B cell (primary cell): ENCODE results near the gene MCF2L. TPM values are rescaled to one million over a fixed set of nuclear protein-coding genes. Genes with fewer than 3 reads are reported as not detected.

ENCODE experiments used
- ATAC-seq: fragments of 200-7000 bp; cut with Tn5 transposase; one replicate; pipeline ENCODE4 v1.10.0; 2021; ENCODE audit warnings: low read depth, mild to moderate bottlenecking, moderate number of reproducible peaks, moderate library complexity
- CTCF ChIA-PET: fragments of 350-600 bp; sonication (Branson Sonifier 250); formaldehyde crosslinking; loops from one replicate; lab custom pipeline; 2021; ENCODE audit warnings: antibody characterized with exemption, inconsistent platforms; lab: Charles Lee
- POLR2A ChIA-PET: fragments of 350-600 bp; sonication (Branson Sonifier 250); formaldehyde crosslinking; loops from one replicate; lab custom pipeline; 2021; ENCODE audit warnings: antibody characterized with exemption; lab: Charles Lee
- DNase-seq: peaks from one replicate; pipeline ENCODE4 v3.0.0; 2013
- H2AFZ ChIP-seq: 2 replicates; pipeline ENCODE4 v1.6.1; 2012; ENCODE audit warnings: mild to moderate bottlenecking, low read depth, low read length; ENCODE audit not compliant: insufficient read depth, poor library complexity, severe bottlenecking
- H3K27ac ChIP-seq, 2 donors: 1 replicate in 1 of 2; 2 replicates in 1 of 2; pipeline ENCODE4 v1.5.1; 2012 to 2013; ENCODE audit warnings: low read length in 2 of 2, mild to moderate bottlenecking in 2 of 2, moderate library complexity in 1 of 2
- H3K27me3 ChIP-seq, 4 experiments: fragments of 200-600 bp in 1 of 4; sonication (generic) in 1 of 4; replicated peaks in 1 of 4; 1 replicate in 2 of 4; 2 replicates in 2 of 4; pipeline versions ENCODE4 v1.6.1 to v1.7.0; 2013 to 2016; ENCODE audit warnings: low read length in 3 of 4, mild to moderate bottlenecking in 2 of 4, mixed read lengths in 1 of 4, moderate library complexity in 1 of 4; ENCODE audit not compliant: insufficient read depth in 4 of 4, control insufficient read depth in 3 of 4; ENCODE audit errors: control extremely low read depth in 1 of 4
- H3K36me3 ChIP-seq, 2 experiments: replicated peaks in 1 of 2; 1 replicate in 1 of 2; 2 replicates in 1 of 2; pipeline versions ENCODE4 v1.6.1 to v1.7.1; 2013; ENCODE audit warnings: low read length in 1 of 2; ENCODE audit not compliant: insufficient read depth in 2 of 2, control insufficient read depth in 1 of 2; ENCODE audit errors: control extremely low read depth in 1 of 2, extremely low read depth in 1 of 2
- H3K4me1 ChIP-seq, 2 donors: fragments of 200-600 bp in 1 of 2; sonication (generic) in 1 of 2; 1 replicate in 1 of 2; 2 replicates in 1 of 2; pipeline versions ENCODE4 v1.5.1 to v1.6.1; 2013 to 2017; ENCODE audit warnings: low read length in 2 of 2; ENCODE audit not compliant: control insufficient read depth in 2 of 2, insufficient read depth in 2 of 2
- H3K4me2 ChIP-seq: replicated peaks from 2 replicates; pipeline ENCODE3; 2012; ENCODE audit warnings: mild to moderate bottlenecking, low read depth, low read length; ENCODE audit not compliant: poor library complexity, severe bottlenecking
- H3K4me3 ChIP-seq, 5 experiments: fragments of 200-600 bp in 1 of 5; sonication (generic) in 1 of 5; 1 replicate in 3 of 5; 2 replicates in 2 of 5; pipeline versions ENCODE4 v1.5.1 to v1.7.0; 2011 to 2016; ENCODE audit warnings: low read length in 4 of 5, mild to moderate bottlenecking in 4 of 5, low read depth in 2 of 5, control low read depth in 1 of 5, moderate library complexity in 1 of 5; ENCODE audit not compliant: insufficient read depth in 1 of 5; ENCODE audit errors: control extremely low read depth in 1 of 5, extremely low read depth in 1 of 5
- H3K79me2 ChIP-seq: fragments of 200-600 bp; sonication (generic); one replicate; pipeline ENCODE4 v1.6.0; 2016; ENCODE audit warnings: low read length; ENCODE audit not compliant: control insufficient read depth, insufficient read depth
- H3K9ac ChIP-seq: fragments of 200-600 bp; sonication (generic); 2 replicates; pipeline ENCODE4 v1.6.1; 2017; ENCODE audit warnings: mild to moderate bottlenecking, low read length, moderate library complexity
- H3K9me3 ChIP-seq, 3 donors: one replicate each; pipeline versions ENCODE4 v1.6.1 to v1.7.1; 2013; ENCODE audit warnings: low read length in 2 of 3; ENCODE audit not compliant: control insufficient read depth in 2 of 3, insufficient read depth in 1 of 3; ENCODE audit errors: control extremely low read depth in 1 of 3
- H4K20me1 ChIP-seq: 2 replicates; pipeline ENCODE4 v1.6.0; 2012; ENCODE audit warnings: mild to moderate bottlenecking, low read length; ENCODE audit not compliant: insufficient read depth, control insufficient read depth, poor library complexity, severe bottlenecking
- H3K27ac Mint-ChIP-seq: one replicate; pipeline ENCODE4 v1.8.0; 2021; ENCODE audit warnings: mixed read lengths
- H3K27me3 Mint-ChIP-seq: one replicate; pipeline ENCODE4 v1.8.0; 2021; ENCODE audit warnings: mixed read lengths
- H3K4me1 Mint-ChIP-seq: one replicate; pipeline ENCODE4 v1.8.0; 2021; ENCODE audit warnings: mixed read lengths
- H3K4me3 Mint-ChIP-seq: one replicate; pipeline ENCODE4 v1.8.0; 2021; ENCODE audit warnings: mixed read lengths
- H3K9me3 Mint-ChIP-seq: one replicate; pipeline ENCODE4 v1.8.0; 2022; ENCODE audit warnings: mixed read lengths; ENCODE audit not compliant: insufficient read depth
- CTCF ChIP-seq: fragments of 200-600 bp; IDR thresholded peaks from one replicate; pipeline ENCODE4 v1.8.0; 2022; ENCODE audit warnings: antibody characterized with exemption, mild to moderate bottlenecking
- EZH2 ChIP-seq: IDR thresholded peaks from 2 replicates; pipeline ENCODE4 v1.6.1; 2012; ENCODE audit warnings: borderline replicate concordance, low read depth, mild to moderate bottlenecking, moderate library complexity, low read length; ENCODE audit not compliant: insufficient read depth, poor library complexity, severe bottlenecking
- WGBS: methylation state at CpG from one replicate; pipeline ENCODE4 v1.1.5; 2013; ENCODE audit warnings: missing lambda C conversion rate; ENCODE audit not compliant: insufficient coverage; 5-methylcytosine and 5-hydroxymethylcytosine counted together
- intact Hi-C: fragments of 100-400 bp; cut with micrococcal nuclease; formaldehyde crosslinking; loops from one replicate; pipeline ENCODE4 v1.10.0; 2022
- polyA plus RNA-seq: library from polyadenylated mRNA; depleted of rRNA; stranded (reverse); fragments of >200 nt; gene quantifications from 2 replicates; pipeline ENCODE4 v1.2.3, GENCODE V29; 2012
- total RNA-seq, 2 donors: library from RNA; stranded (reverse); fragments of 120-200 nt in 1 of 2; gene quantifications; 1 replicate in 1 of 2; 2 replicates in 1 of 2; pipeline versions ENCODE4 v1.2.3 to v1.2.4, GENCODE V29; 2013 to 2022

The MCF2L gene
- total and polyA plus RNA-seq, 2 donors (not counting 1 experiment from before 2014, with no cell fraction given), result 3.7 to 8.2 TPM

- Histone ChIP-seq H3K4me3 (no peak overlapping the region), H3K79me2 (no peaks in the 10 kb centered on the region), H3K27me3 (peaks cover 0 to under 1% (median 0%) of the 10 kb centered on the region in 4 experiments), H3K36me3 (no peaks in the 10 kb centered on the region), H3K9ac (no peak overlapping the region), H2AFZ (no peak overlapping the region), H3K27ac (no peak overlapping the region), H3K9me3 (peaks cover 0 to 8% (median 0%) of the 10 kb centered on the region in 3 donors), H3K4me2 (no peak overlapping the region), H3K4me1 (no peaks in the 10 kb centered on the region), H4K20me1 (no peaks in the 10 kb centered on the region)
- H3K9me3 Mint-ChIP-seq, result no peaks in the 10 kb centered on the region
- peaks cover 12% of the 10 kb centered on the region for H3K27me3 Mint-ChIP-seq
- no peak for ATAC-seq
- TF ChIP-seq CTCF (no peak), EZH2 (no peak)
- no peak overlapping the region for H3K27ac Mint-ChIP-seq
- WGBS, result 93% methylated on average over 18 of the region's 18 CpGs
- POLR2A ChIA-PET, result no interaction called here
- DNase-seq, result no peak
- intact Hi-C loops, result no loop called here
- H3K4me3 Mint-ChIP-seq, result no peak overlapping the region
- CTCF ChIA-PET, result no interaction called here
- no peaks in the 10 kb centered on the region for H3K4me1 Mint-ChIP-seq
Measured at GRCh38 chr13:113141601-113141970, 172.6 kb downstream of the MCF2L start.

- 83% methylated on average over 7 of the region's 7 CpGs for WGBS
- Mint-ChIP-seq H3K9me3 (no peaks in the 10 kb centered on the region), H3K4me1 (no peaks in the 10 kb centered on the region), H3K27me3 (peaks cover 16% of the 10 kb centered on the region), H3K27ac (no peak overlapping the region), H3K4me3 (no peak overlapping the region)
- no peak overlapping the region for H2AFZ ChIP-seq
- ATAC-seq (no peak), DNase-seq (no peak)
- no peaks in the 10 kb centered on the region for H3K4me1 ChIP-seq
- no peak overlapping the region for H3K27ac ChIP-seq
- ChIA-PET POLR2A (no interaction called here), CTCF (no interaction called here)
- H4K20me1 ChIP-seq, result no peaks in the 10 kb centered on the region
- intact Hi-C loops, result no loop called here
- no peak overlapping the region for H3K4me3 ChIP-seq
- H3K36me3 ChIP-seq, result no peaks in the 10 kb centered on the region
- no peaks in the 10 kb centered on the region for H3K79me2 ChIP-seq
- no peak for TF ChIP-seq CTCF
- TF ChIP-seq EZH2, result no peak
- H3K9ac ChIP-seq, result no peak overlapping the region
- no peak overlapping the region for H3K4me2 ChIP-seq
- peaks cover 0 to 7% (median 0%) of the 10 kb centered on the region in 4 experiments for H3K27me3 ChIP-seq
- peaks cover 0 to 8% (median 0%) of the 10 kb centered on the region in 3 donors for H3K9me3 ChIP-seq
Measured at GRCh38 chr13:113142876-113143275, 173.9 kb downstream of the MCF2L start.
